HT1080 (cell line): ENCODE data around the gene HCN3. TPM values are rescaled to one million over a fixed set of nuclear protein-coding genes. Genes with fewer than 3 reads are reported as not detected.
"Not testable (repeated sequence)": the region's sequence is repeated elsewhere in the genome, so short reads cannot be mapped to it uniquely, and the experiment has no call there.

Experiments used
- DNase-seq: peaks from one replicate; pipeline ENCODE4 v3.0.0-alpha.2; 2015; ENCODE audit warnings: low read depth
- polyA plus RNA-seq, 2 experiments: library from polyadenylated mRNA; depleted of rRNA; stranded (reverse); fragments of >200 nt; gene quantifications; 2 replicates each; pipeline ENCODE4 v1.2.3, GENCODE V29; 2015
- total RNA-seq: library from RNA; depleted of rRNA; stranded (reverse); fragments of >200 nt; shearing (Covaris generic); gene quantifications from 2 replicates; pipeline ENCODE4 v1.2.3, GENCODE V29; 2014; rRNA removed

The HCN3 gene
- 0.84 and 1.1 TPM in 2 replicates for total RNA-seq
- polyA plus RNA-seq (2015; cell fraction: cytosol; rRNA removed) = 0.77 and 1.1 TPM in 2 replicates
- polyA plus RNA-seq (2015; cell fraction: nucleus; rRNA removed) = 7.4 and 9.9 TPM in 2 replicates

- peak; percentile 91 for DNase-seq
Observed at GRCh38 chr1:155277070-155277901, at the start of gene HCN3. Gene HCN3 (plus strand): TSS chr1:155277463. CDS start chr1:155277591, 128 bp downstream.

- no peak for DNase-seq
Observed at GRCh38 chr1:155228096-155228427, 49.2 kb upstream of the HCN3 start.

- not testable (repeated sequence) for DNase-seq
Observed at GRCh38 chr1:155231302-155231701, 46.0 kb upstream of the HCN3 start.

GRCh38 chr1:155232001-155232978, 45.0 kb upstream of the HCN3 start:
- not testable (repeated sequence) for DNase-seq

GRCh38 chr1:155233502-155233901, 43.8 kb upstream of the HCN3 start:
- not testable (repeated sequence) for DNase-seq

- DNase-seq = not testable (repeated sequence)
Observed at GRCh38 chr1:155235375-155235774, 41.9 kb upstream of the HCN3 start.

GRCh38 chr1:155236451-155236850, 40.8 kb upstream of the HCN3 start:
- DNase-seq = no peak

GRCh38 chr1:155241069-155241679, 36.1 kb upstream of the HCN3 start:
- peak; percentile 73 for DNase-seq

GRCh38 chr1:155241841-155242264, 35.4 kb upstream of the HCN3 start:
- DNase-seq = no peak

GRCh38 chr1:155242805-155243358, 34.4 kb upstream of the HCN3 start:
- no peak for DNase-seq

GRCh38 chr1:155244368-155245162, 32.7 kb upstream of the HCN3 start:
- DNase-seq = peak; percentile 96

- peak; percentile 12 for DNase-seq
Observed at GRCh38 chr1:155245163-155245524, 32.1 kb upstream of the HCN3 start.

- not testable (repeated sequence) for DNase-seq
Observed at GRCh38 chr1:155246796-155247195, 30.5 kb upstream of the HCN3 start.

GRCh38 chr1:155247667-155248553, 29.4 kb upstream of the HCN3 start:
- no peak for DNase-seq

- DNase-seq = no peak
Observed at GRCh38 chr1:155250246-155250632, 27.0 kb upstream of the HCN3 start.

GRCh38 chr1:155250633-155251449, 26.4 kb upstream of the HCN3 start:
- DNase-seq = peak; percentile 81

GRCh38 chr1:155251566-155251965, 25.7 kb upstream of the HCN3 start:
- no peak for DNase-seq

GRCh38 chr1:155253208-155253607, 24.1 kb upstream of the HCN3 start:
- DNase-seq = no peak
